ENCODE results near the gene CCNB1IP1.
A peak's percentile ranks its signal among the peaks of the same experiment; 100 is the strongest.
"Not testable (repeated sequence)": the region's sequence is repeated elsewhere in the genome, so short reads cannot be mapped to it uniquely, and the experiment has no call there.

CCNB1IP1 gene

GRCh38 chr14:20331053-20331613 is 1.9 kb downstream of the CCNB1IP1 start:
- no peak for DNase-seq

- no peak for DNase-seq
Observed at GRCh38 chr14:20329355-20329754, 3.7 kb downstream of the CCNB1IP1 start.

- DNase-seq: no peak
Observed at GRCh38 chr14:20328705-20329104, 4.4 kb downstream of the CCNB1IP1 start.

- peak in 1 of 2 donors; percentile 65 for DNase-seq
Observed at GRCh38 chr14:20327005-20327869, 5.8 kb downstream of the CCNB1IP1 start.

GRCh38 chr14:20317720-20318119 is 15.4 kb downstream of the CCNB1IP1 start:
- no peak for DNase-seq

GRCh38 chr14:20314026-20314425 is 19.1 kb downstream of the CCNB1IP1 start:
- DNase-seq: no peak

- no peak for DNase-seq
Observed at GRCh38 chr14:20306079-20306423, 27.0 kb downstream of the CCNB1IP1 start.

GRCh38 chr14:20305265-20306078 is 27.6 kb downstream of the CCNB1IP1 start, which contains the start of gene TTC5:
Gene TTC5, minus strand, starts transcription at chr14:20305951. Its CDS starts 14 bp downstream, at chr14:20305937.
- DNase-seq: peak; percentile 75 to 86

- peak in 1 of 2 donors; percentile 1 for DNase-seq
Observed at GRCh38 chr14:20302042-20302755, 30.9 kb downstream of the CCNB1IP1 start.

- DNase-seq: no peak
Observed at GRCh38 chr14:20295067-20295466, 38.0 kb downstream of the CCNB1IP1 start.

- DNase-seq: no peak
Observed at GRCh38 chr14:20294636-20295035, 38.4 kb downstream of the CCNB1IP1 start.

GRCh38 chr14:20281998-20282397 is 51.1 kb downstream of the CCNB1IP1 start:
- DNase-seq: not testable (repeated sequence)

- DNase-seq: not testable (repeated sequence)
Observed at GRCh38 chr14:20280265-20280664, 52.8 kb downstream of the CCNB1IP1 start.

GRCh38 chr14:20278414-20278813 is 54.7 kb downstream of the CCNB1IP1 start:
- DNase-seq: no peak

GRCh38 chr14:20277409-20277808 is 55.7 kb downstream of the CCNB1IP1 start:
- DNase-seq: no peak

GRCh38 chr14:20274062-20274461 is 59.0 kb downstream of the CCNB1IP1 start:
- no peak for DNase-seq

- DNase-seq: not testable (repeated sequence)
Observed at GRCh38 chr14:20264361-20264760, 68.7 kb downstream of the CCNB1IP1 start.

- DNase-seq: no peak
Observed at GRCh38 chr14:20262642-20263128, 70.4 kb downstream of the CCNB1IP1 start.
